ENCODE data around the gene HEXIM2.

DNA sequence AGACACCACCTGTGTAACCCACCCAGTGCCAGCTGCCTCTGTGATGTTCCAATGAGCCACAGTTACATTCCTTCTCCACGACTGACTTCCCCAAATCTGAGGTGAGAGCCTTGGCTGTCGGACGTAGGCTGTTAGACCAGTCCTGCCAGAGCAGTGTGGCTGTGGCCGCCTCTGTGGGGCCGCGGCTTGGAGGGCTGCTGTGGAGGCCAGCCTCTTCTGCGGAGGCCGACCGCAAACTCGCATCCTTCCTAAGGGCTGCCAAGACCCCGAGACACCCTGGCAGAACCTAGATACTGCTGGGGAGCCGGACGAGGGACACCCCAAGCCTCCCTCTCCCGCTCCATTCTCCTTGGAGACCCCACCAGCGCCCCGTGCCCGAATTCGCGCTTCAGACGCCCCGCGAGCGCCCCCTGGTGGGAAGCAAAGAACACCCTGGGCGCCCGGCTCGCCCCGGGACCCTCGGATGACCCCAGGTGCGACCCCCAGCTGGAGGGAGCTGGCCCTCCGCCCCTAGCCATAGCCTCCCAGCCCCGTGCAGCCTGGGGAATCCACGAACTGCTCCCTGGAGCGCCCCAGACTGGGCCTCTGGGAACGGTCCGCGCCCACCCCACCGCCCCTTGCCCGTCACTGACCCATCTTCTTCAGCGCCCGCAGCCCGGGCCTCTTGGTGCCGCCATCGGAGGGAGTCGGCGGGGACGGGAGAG lies 29.9 kb upstream of the HEXIM2 start:
- TF ChIP-seq, protein P1, sequence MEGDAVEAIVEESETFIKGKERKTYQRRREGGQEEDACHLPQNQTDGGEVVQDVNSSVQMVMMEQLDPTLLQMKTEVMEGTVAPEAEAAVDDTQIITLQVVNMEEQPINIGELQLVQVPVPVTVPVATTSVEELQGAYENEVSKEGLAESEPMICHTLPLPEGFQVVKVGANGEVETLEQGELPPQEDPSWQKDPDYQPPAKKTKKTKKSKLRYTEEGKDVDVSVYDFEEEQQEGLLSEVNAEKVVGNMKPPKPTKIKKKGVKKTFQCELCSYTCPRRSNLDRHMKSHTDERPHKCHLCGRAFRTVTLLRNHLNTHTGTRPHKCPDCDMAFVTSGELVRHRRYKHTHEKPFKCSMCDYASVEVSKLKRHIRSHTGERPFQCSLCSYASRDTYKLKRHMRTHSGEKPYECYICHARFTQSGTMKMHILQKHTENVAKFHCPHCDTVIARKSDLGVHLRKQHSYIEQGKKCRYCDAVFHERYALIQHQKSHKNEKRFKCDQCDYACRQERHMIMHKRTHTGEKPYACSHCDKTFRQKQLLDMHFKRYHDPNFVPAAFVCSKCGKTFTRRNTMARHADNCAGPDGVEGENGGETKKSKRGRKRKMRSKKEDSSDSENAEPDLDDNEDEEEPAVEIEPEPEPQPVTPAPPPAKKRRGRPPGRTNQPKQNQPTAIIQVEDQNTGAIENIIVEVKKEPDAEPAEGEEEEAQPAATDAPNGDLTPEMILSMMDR (conservative IDR thresholded peaks at IDR 0.05) = peak; percentile 98
- no peak for TF ChIP-seq EZH2 (IDR thresholded peaks at IDR 0.05; ENCODE audit: low read depth)

Measured in PC-9 (cell line).